C4-2B (cell line): ENCODE data around the gene CUX1.

Experiments used
- H3K27ac ChIP-seq: fragments of 450-650 bp; 2 replicates; pipeline ENCODE4 v1.5.1; 2017
- ZFX ChIP-seq: fragments of 450-650 bp; IDR thresholded peaks from 2 replicates; pipeline ENCODE4 v1.6.1; 2017
- TF ChIP-seq, protein P1 (sequence below): fragments of 450-650 bp; conservative IDR thresholded peaks from 2 replicates; pipeline ENCODE4 v1.5.1; 2017; ENCODE audit warnings: mild to moderate bottlenecking

The CUX1 gene

DNA sequence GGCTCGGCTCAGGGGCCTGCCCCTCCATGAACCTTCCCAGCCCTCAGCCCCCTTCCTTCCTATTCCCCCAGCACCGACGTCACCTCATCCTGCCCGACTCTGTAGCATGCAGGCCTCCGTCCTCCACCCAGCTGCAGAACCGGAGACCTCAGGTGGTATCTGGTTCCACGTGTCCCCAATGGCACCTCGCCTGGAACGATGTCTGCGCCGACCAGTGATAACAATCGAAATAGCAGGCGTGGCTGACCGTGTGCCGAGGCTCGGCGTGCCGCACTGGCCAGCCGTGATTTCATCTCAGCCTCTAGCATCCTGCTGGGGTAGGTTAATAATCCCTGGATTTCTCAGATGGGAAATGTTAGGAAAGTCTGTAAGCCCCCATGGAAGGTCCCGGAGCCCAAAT is 171.7 kb downstream of the CUX1 start:
- no peak for TF ChIP-seq ZFX
- TF ChIP-seq, protein P1, sequence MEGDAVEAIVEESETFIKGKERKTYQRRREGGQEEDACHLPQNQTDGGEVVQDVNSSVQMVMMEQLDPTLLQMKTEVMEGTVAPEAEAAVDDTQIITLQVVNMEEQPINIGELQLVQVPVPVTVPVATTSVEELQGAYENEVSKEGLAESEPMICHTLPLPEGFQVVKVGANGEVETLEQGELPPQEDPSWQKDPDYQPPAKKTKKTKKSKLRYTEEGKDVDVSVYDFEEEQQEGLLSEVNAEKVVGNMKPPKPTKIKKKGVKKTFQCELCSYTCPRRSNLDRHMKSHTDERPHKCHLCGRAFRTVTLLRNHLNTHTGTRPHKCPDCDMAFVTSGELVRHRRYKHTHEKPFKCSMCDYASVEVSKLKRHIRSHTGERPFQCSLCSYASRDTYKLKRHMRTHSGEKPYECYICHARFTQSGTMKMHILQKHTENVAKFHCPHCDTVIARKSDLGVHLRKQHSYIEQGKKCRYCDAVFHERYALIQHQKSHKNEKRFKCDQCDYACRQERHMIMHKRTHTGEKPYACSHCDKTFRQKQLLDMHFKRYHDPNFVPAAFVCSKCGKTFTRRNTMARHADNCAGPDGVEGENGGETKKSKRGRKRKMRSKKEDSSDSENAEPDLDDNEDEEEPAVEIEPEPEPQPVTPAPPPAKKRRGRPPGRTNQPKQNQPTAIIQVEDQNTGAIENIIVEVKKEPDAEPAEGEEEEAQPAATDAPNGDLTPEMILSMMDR: no peak
- H3K27ac ChIP-seq: no peak overlapping the region

DNA sequence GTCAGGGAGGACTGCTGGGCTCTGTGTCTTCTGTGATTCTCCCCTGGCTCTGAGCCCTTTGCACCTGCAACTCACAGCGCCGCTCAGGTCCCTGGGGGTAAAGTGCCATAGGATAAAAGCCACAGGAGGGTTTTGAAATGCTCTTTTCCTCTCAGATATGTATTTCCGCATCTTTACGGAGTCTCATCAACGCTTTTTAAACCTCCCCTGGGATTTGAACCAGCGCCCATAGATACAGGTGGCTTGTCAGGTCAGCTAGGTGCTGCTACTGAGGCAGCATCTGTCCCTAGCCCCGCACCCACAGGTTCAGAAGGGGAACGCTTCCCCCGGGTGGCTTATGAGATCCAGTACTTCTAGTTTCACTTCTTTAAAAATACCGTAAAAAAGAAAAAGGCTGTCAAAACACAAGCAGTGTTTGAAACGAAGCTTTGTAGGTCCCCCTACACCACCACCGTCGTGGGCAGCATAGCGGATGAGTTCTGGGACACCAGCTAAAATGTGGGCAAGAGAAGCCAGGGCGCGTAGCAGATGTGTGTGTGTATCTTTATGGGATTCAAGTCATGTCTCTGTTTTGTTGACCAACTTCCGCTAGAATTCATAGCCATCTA is 173.5 kb downstream of the CUX1 start:
- no peak for TF ChIP-seq ZFX
- TF ChIP-seq, protein P1: no peak
- H3K27ac ChIP-seq: no peak overlapping the region

GRCh38 chr7:101991860-101992259 is 174.4 kb downstream of the CUX1 start:
- no peak overlapping the region for H3K27ac ChIP-seq
- TF ChIP-seq ZFX: no peak
- TF ChIP-seq, protein P1: no peak

DNA sequence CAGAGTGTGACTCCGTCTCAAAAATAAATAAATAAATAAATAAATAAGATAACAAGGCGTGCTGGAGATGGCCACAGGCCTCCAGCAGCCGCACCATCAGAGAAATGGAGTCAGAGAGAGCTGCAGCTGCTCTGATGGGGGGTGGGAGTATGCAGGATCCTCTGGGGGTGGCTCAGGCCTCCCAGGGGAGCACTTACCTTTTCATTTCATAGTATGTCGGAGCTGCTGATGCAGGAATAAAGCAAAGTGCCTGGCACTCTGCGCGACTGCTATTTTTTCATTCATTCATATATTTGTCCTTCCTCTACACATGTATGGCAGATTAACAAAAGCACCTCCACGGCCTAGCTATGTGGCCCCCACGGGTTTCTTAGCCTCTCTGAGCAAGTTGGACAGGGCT is 175.9 kb downstream of the CUX1 start:
- H3K27ac ChIP-seq: no peak overlapping the region

GRCh38 chr7:101995121-101995520 is 177.7 kb downstream of the CUX1 start:
- no peak overlapping the region for H3K27ac ChIP-seq
- no peak for TF ChIP-seq ZFX
- TF ChIP-seq, protein P1: no peak

More for the DNA sequence above, 175.9 kb downstream of the CUX1 start:
- TF ChIP-seq ZFX: no peak
- TF ChIP-seq, protein P1: no peak

DNA sequence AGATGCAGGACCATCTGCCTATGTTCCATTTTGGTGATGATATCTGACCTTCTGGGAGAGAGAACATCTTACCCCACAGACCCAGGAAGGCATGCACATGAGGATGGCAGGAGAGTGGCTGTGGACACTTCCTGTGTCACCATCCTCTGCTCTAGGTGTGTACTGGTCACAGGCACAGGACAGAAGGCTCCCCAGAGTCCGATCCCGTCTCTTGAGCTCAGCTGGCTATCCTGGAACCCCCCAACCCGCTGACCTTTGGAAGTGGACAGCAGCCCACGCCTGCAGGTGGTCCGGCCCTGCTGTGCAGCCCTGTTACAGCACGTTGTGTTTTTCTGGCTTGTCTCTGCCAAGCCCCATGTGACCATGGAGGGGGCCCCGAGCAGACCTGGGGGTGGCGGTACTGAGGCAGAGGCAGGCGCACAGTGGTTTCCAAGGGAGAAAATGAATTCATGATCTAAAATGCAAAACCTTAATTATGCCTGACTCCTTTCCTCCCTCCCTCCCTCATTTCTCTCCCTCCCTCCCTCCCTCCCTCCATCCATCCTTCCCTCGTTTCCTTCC is 178.8 kb downstream of the CUX1 start:
- TF ChIP-seq, protein P1: no peak
- TF ChIP-seq ZFX: no peak
- no peak overlapping the region for H3K27ac ChIP-seq

- no peak overlapping the region for H3K27ac ChIP-seq
These were observed 179.4 kb downstream of the CUX1 start for GRCh38 chr7:101996876-101997275.

More at GRCh38 chr7:101996876-101997275, 179.4 kb downstream of the CUX1 start:
- no peak for TF ChIP-seq ZFX
- TF ChIP-seq, protein P1: no peak
